Caki2 (cell line): Measurements from ENCODE around the gene RBM7. TPM values are rescaled to one million over a fixed set of nuclear protein-coding genes. Genes with fewer than 3 reads are reported as not detected.

Experiments
- DNase-seq: peaks from one replicate; pipeline ENCODE4 v3.0.0-alpha.2; 2015; ENCODE audit warnings: low read depth
- in situ Hi-C: cut with HindIII; loops from 2 replicates; pipeline ENCODE4 v1.10.0; 2016; ENCODE audit warnings: low sequenced_read_pairs, low pct_unique_long_range_greater_than_20kb, mixed read lengths
- total RNA-seq: library from RNA; depleted of rRNA; stranded (reverse); fragments of >200 nt; shearing (Covaris generic); gene quantifications from 2 replicates; pipeline ENCODE4 v1.2.3, GENCODE V29; 2014; ENCODE audit warnings: low replicate concordance; rRNA removed

RBM7 gene
- total RNA-seq, 1 experiment from 2014 or later = 15.6 TPM

DNA sequence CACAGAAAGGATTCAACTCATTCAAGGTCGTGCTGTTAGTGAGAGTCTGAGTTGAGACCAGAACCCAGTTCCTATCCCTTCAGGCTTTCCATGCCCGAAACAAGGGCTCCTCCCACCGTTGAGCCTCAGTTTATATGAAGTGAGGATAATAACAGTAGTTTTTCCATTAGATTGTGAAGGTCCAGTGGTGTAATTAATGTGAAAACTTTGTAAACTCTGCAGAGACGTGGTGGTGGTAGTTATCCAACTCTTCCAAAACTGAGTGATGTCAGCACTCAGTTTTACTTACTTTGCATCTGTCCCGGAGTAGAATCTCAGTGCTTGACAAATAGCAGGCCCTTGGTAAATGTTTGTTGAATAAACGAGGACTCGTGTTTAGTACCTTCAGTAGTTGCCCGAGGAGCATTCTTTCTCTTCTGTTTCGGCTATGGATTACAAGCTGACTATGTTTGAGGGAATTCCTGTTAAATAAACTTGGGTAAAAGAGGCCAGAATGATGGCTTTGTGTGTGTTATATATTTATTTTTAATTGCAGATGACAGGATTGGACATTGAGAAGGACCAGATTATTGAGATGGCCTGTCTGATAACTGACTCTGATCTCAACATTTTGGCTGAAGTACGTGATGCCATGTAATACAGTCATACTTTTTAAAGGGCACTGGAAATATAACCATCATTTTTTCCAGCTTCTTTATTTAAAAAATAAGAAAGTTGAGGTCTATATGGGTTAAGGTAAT is 39.8 kb downstream of the RBM7 start:
- in situ Hi-C loops = no loop called here
- DNase-seq = no peak

DNA sequence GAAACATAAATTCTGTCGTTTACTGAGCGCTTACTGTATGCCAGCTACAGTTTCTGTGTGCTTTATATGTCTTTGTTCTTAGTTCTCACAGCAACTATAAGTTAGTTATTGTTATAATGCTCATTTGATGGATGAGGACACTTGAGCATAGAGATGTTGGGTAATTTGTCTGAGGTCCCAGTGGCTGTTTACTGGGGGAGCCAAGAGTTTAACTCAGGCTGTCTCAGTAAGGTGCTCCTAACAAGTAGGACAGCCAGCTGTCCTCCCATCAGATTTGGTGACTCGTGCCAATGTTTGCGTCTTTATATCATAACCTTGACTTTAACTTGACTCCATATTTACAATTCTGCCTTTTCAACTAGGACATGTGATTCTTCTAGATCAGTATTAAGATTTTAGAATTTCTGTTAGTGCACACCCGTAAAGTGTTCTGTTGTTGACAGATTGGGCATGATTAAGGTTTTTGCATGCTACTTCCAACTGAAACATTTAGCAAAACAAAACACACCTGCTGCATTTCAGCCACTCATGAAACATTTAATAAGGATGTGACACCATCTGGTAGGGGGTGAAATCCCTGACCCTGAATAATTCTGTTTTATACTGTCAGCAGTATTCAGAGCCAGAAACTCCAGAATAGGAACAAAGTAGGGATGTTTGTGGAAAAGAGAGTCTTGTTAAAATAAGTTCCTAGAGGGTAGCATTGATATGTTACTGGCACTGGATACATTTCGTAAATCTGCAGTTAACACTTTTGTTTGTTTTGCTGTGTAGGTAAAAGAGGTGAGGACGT is 40.7 kb downstream of the RBM7 start:
- in situ Hi-C loops = no loop called here
- no peak for DNase-seq

DNA sequence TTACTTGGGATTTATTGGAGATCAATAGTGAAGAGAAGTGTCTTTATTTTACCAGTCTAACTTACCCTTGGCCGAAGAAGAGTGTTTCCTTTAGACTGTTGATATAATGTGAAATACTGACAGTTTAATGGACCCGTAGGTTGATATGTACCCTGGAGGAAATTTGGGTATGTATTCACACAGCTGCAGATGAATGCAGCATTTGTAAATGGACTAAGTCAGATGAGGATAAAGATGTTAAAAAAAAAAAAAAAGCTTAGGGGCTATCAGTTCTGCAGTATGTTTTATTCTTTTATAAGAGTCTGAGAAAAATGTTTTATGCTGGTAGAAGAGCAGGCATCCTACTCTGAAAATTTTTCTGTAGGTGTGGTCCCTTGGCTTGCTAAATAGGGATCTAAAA is 41.5 kb downstream of the RBM7 start:
- no peak for DNase-seq
- in situ Hi-C loops = no loop called here

DNA sequence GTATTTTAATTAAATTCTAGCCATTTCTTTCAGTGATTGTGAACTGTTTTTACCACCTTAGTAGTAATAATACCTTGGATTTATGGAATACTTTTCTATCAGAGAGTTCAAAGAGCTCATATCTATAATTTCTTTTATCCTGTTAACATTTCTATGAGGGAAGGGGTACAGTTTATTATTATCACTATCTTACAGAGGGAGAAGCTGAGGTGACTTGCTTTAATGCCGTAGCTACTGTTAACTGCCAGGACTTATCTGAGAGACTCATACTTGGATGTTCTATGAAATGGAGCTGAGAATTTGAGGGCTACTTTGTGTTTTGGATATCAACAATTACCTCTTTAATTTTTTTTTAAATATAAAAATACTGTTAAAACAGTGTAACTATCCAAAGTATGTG is 42.1 kb downstream of the RBM7 start:
- in situ Hi-C loops = no loop called here
- DNase-seq = no peak

DNA sequence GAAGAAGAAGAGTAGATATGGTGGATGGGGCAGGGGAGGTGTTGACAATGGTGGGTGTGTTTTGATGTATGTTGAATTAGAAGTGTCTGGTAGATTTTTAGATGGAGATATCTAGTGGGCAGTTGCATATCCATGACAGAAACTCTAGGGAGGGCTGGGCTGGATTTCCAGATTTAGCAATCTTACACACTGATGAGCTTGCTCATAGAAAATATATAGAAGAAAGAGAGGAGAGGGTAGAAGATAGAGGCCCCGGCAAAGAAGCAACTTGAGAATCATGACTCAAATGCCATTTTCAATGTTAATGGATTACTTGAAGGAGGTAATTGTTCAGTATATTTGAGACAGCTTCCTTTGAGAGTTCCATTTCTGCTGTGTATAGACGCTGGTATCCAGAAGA is 47.0 kb downstream of the RBM7 start:
- in situ Hi-C loops = no loop called here
- no peak for DNase-seq

DNA sequence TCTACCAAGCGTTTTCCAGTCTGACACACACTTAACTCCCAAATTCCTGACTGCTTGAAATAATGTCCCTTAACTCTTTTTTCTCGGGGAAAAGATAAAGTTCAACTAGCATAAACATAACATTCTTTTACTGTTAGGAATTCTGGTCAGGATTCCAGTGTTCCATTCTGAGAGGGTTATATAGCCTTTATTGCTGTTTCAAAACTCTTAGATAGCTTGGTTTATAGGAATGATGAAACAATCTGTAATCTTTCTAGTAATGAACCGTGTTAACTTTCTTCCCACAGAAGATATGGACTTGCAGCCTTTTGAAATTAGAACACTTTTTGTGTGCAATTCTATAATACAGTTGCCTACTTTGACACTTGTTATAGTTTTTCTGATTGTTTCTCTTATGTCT is 47.4 kb downstream of the RBM7 start:
- in situ Hi-C loops = no loop called here
- DNase-seq = no peak

DNA sequence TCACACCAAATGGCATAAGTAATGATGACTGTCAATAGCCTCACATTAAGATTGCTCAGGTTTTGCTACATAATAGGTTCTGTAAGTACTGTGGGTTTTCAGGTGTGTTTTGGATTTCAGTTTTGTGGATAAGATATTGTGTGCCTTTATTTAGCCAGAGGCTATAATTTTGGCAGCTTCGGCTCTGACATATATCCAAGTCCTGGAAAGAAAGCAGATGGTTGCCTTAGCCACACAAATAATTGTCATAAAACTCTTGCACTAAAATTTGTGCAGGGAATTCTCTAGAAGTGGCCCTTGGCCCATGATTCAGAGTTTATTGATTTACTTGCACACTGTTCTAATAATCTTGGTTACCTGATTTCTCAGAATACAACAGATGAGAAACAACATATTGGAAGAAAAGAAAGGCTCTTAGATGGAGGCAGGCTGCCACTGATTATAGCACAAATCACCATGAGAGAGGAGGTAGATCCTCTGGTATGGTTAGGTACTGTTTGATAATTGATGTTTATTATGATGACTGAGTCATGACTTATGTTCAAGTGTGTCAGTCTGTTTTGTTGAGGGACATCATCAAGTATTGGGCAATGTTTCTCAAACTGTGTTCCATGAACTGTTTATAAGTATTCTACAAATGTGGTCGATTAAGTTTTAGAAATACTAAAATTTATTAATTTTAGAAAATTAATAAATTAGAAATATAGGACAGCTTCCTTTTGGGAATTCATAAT is 48.5 kb downstream of the RBM7 start:
- DNase-seq = no peak

DNA sequence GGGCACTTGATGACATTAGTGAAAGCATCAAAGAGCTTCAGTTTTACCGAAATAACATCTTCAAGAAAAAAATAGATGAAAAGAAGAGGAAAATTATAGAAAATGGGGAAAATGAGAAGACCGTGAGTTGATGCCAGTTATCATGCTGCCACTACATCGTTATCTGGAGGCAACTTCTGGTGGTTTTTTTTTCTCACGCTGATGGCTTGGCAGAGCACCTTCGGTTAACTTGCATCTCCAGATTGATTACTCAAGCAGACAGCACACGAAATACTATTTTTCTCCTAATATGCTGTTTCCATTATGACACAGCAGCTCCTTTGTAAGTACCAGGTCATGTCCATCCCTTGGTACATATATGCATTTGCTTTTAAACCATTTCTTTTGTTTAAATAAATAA is 49.4 kb downstream of the RBM7 start:
- in situ Hi-C loops = no loop called here
- no peak for DNase-seq

More for the DNA sequence above, 48.5 kb downstream of the RBM7 start:
- in situ Hi-C loops = no loop called here

DNA sequence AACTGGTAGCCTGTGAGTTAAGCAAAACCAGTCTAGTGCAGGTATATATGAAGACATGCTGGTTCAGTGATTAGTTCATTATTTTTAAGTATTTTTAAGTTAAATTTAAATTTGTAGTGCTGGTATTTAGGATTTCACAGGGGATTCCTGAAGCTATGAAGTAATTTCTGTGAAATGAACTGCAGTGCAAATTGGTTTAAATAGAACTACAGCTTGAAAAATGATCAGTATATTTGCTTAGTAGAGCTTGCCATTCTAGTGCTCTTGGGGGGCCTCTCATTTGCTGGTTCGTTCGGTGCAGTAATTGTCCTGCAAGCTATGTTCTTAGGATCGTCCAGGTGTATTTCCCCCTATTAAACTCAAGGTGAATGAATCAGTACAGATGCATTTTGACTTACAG is 51.9 kb downstream of the RBM7 start:
- in situ Hi-C loops = no loop called here
- DNase-seq = no peak

Other genes with a start within 250 kb of the RBM7 start
- 66.9 and 89.8 TPM in 2 replicates for gene NNMT, start 104.3 kb upstream of the RBM7 start, total RNA-seq
- 0.81 and 2.3 TPM in 2 replicates for gene C11orf71, start 155 bp upstream of the RBM7 start, total RNA-seq
- 76.3 and 119 TPM in 2 replicates for gene REXO2, start 38.8 kb downstream of the RBM7 start, total RNA-seq
- gene NXPE1, start 159.2 kb downstream of the RBM7 start, total RNA-seq = not detected in 2 replicates
- gene NXPE4, start 195.1 kb downstream of the RBM7 start, total RNA-seq = not detected in 2 replicates